MCF 10A (cell line): Measurements from ENCODE around the gene LRR1. TPM values are rescaled to one million over a fixed set of nuclear protein-coding genes. Genes with fewer than 3 reads are reported as not detected.
A peak's percentile ranks its signal among the peaks of the same experiment; 100 is the strongest.

Experiments used
- BruUV-seq: library from RNA; stranded (reverse); fragments of 400-500 nt; replicated peaks from 2 replicates; lab custom pipeline; 2021; lab: Mats Ljungman, UMichigan
- CTCF ChIA-PET: fragments of 300-600 bp; sonication (Branson Sonifier 250); formaldehyde crosslinking; extraction: SDS; loops from one replicate; lab custom pipeline; 2021; ENCODE audit warnings: antibody characterized with exemption, inconsistent platforms; lab: Yijun Ruan, JAX
- POLR2A ChIA-PET: fragments of 300-600, 350-650 bp; sonication (Branson Sonifier 250); formaldehyde crosslinking; extraction: SDS; loops from one replicate; lab custom pipeline; 2020; ENCODE audit warnings: antibody characterized with exemption, inconsistent platforms; lab: Yijun Ruan, JAX
- DNase-seq: peaks from one replicate; pipeline ENCODE4 v3.0.0-alpha.2; 2018; ENCODE audit not compliant: unreplicated experiment
- H3K27ac Mint-ChIP-seq: one replicate; pipeline ENCODE4 v1.8.0; 2022; ENCODE audit warnings: mild to moderate bottlenecking, low read depth, mixed read lengths; ENCODE audit not compliant: unreplicated experiment
- H3K27me3 Mint-ChIP-seq: one replicate; pipeline ENCODE4 v1.8.0; 2022; ENCODE audit warnings: mixed read lengths; ENCODE audit not compliant: insufficient read depth, unreplicated experiment
- H3K36me3 Mint-ChIP-seq: one replicate; pipeline ENCODE4 v1.8.0; 2022; ENCODE audit warnings: mild to moderate bottlenecking, moderate library complexity, mixed read lengths; ENCODE audit not compliant: insufficient read depth, unreplicated experiment
- H3K4me1 Mint-ChIP-seq: one replicate; pipeline ENCODE4 v1.8.0; 2022; ENCODE audit warnings: mixed read lengths; ENCODE audit not compliant: insufficient read depth, unreplicated experiment
- H3K4me3 Mint-ChIP-seq: one replicate; pipeline ENCODE4 v1.8.0; 2022; ENCODE audit warnings: mild to moderate bottlenecking, moderate library complexity, mixed read lengths; ENCODE audit not compliant: unreplicated experiment
- H3K9me3 Mint-ChIP-seq: one replicate; pipeline ENCODE4 v1.8.0; 2022; ENCODE audit warnings: mixed read lengths; ENCODE audit not compliant: unreplicated experiment
- intact Hi-C: fragments of 100-400 bp; cut with micrococcal nuclease; formaldehyde crosslinking; loops from 2 replicates; pipeline ENCODE4 v1.14.1; 2022
- total RNA-seq: library from RNA; stranded (reverse); gene quantifications from 2 replicates; pipeline ENCODE4 v1.2.3, GENCODE V29; 2022
- TF ChIP-seq, protein P1 (sequence below): fragments of 200-600 bp; IDR thresholded peaks from one replicate; pipeline ENCODE4 v1.8.0; 2022; ENCODE audit warnings: antibody characterized with exemption, mild to moderate bottlenecking; ENCODE audit not compliant: unreplicated experiment

The LRR1 gene
- total RNA-seq, 1 experiment from 2014 or later = 19.8 TPM

- CTCF ChIA-PET = interaction anchor here (0.5 to 5.0 kb wide), 11 partner anchors 9 to 174 kb away, joined by 3 to 30 read pairs (median 5); partner anchors contain the start of genes LRR1, MGAT2 and RPL36AL
- BruUV-seq = TSS peak; percentile 64
- intact Hi-C loops = loop anchor here (1.0 kb wide), 1 partner anchor 34 kb away; the partner anchor contains the start of genes MGAT2 and RPL36AL
- POLR2A ChIA-PET = interaction anchor here (0.7 to 6.5 kb wide), 24 partner anchors 11 to 974 kb away, joined by 3 to 179 read pairs (median 4); partner anchors contain the start of genes ATL1, DNAAF2, KLHDC2 and LRR1
- H3K4me1 Mint-ChIP-seq = peaks cover 19% of the 10 kb centered on the region
- DNase-seq = peak; percentile 99
- H3K9me3 Mint-ChIP-seq = no peaks in the 10 kb centered on the region
- H3K36me3 Mint-ChIP-seq = peaks cover 65% of the 10 kb centered on the region
- H3K27me3 Mint-ChIP-seq = no peaks in the 10 kb centered on the region
- TF ChIP-seq, protein P1, sequence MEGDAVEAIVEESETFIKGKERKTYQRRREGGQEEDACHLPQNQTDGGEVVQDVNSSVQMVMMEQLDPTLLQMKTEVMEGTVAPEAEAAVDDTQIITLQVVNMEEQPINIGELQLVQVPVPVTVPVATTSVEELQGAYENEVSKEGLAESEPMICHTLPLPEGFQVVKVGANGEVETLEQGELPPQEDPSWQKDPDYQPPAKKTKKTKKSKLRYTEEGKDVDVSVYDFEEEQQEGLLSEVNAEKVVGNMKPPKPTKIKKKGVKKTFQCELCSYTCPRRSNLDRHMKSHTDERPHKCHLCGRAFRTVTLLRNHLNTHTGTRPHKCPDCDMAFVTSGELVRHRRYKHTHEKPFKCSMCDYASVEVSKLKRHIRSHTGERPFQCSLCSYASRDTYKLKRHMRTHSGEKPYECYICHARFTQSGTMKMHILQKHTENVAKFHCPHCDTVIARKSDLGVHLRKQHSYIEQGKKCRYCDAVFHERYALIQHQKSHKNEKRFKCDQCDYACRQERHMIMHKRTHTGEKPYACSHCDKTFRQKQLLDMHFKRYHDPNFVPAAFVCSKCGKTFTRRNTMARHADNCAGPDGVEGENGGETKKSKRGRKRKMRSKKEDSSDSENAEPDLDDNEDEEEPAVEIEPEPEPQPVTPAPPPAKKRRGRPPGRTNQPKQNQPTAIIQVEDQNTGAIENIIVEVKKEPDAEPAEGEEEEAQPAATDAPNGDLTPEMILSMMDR = no peak
- peak within 1 kb of the TSS; percentile 81 for H3K4me3 Mint-ChIP-seq
- peak within 1 kb of the TSS; percentile 98 for H3K27ac Mint-ChIP-seq
These were observed 12.7 kb upstream of the LRR1 start, which contains the start of gene RPS29 for GRCh38 chr14:49585803-49586672. TSS of gene RPS29 (minus strand) at chr14:49586380. CDS start at chr14:49586346, 34 bp downstream.

- peaks cover 11% of the 10 kb centered on the region for H3K4me1 Mint-ChIP-seq
- H3K36me3 Mint-ChIP-seq = peaks cover 57% of the 10 kb centered on the region
- H3K4me3 Mint-ChIP-seq = peak overlapping the region; percentile 81
- H3K9me3 Mint-ChIP-seq = no peaks in the 10 kb centered on the region
- ChIA-PET POLR2A (interaction anchor here (0.6 to 6.5 kb wide), 24 partner anchors 10 to 973 kb away, joined by 3 to 179 read pairs (median 4); partner anchors contain the start of genes ATL1, DNAAF2, KLHDC2 and LRR1), CTCF (interaction anchor here (0.5 to 5.0 kb wide), 18 partner anchors 8 to 467 kb away, joined by 3 to 30 read pairs (median 4); partner anchors contain the start of genes DNAAF2, KLHDC2, LRR1 and MGAT2)
- TF ChIP-seq, protein P1 = peak; percentile 81
- no TSS peak for BruUV-seq
- peak overlapping the region; percentile 98 for H3K27ac Mint-ChIP-seq
- no peaks in the 10 kb centered on the region for H3K27me3 Mint-ChIP-seq
- intact Hi-C loops = loop anchor here (1.0 kb wide), 1 partner anchor 33 kb away; the partner anchor contains the start of genes MGAT2 and RPL36AL
- DNase-seq = peak; percentile 66
These were observed 11.9 kb upstream of the LRR1 start for GRCh38 chr14:49586673-49587460.

DNA sequence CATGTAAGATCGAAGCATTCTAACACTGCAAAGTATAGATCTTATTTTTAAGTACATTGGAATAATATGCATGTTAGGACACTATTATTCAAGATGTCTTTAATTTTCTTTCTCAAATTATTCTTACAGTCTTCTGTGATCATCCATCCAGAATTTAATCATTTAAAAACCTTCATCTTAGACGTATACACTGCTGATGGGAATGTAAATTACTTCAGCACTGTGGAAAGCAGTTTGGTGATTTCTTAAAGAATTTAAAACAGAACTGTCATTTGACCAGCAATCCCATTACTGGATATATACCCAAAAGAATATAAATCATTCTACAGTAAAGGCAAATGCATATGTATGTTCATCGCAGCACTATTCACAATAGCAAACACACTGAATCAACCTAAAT is 9.4 kb upstream of the LRR1 start:
- Mint-ChIP-seq H3K4me3 (no peak overlapping the region), H3K27ac (no peak overlapping the region), H3K27me3 (no peaks in the 10 kb centered on the region), H3K9me3 (no peaks in the 10 kb centered on the region), H3K4me1 (no peaks in the 10 kb centered on the region), H3K36me3 (peaks cover 31% of the 10 kb centered on the region)
- no TSS peak for BruUV-seq
- DNase-seq = no peak
- TF ChIP-seq, protein P1 = no peak
- ChIA-PET POLR2A (no interaction called here), CTCF (no interaction called here)
- intact Hi-C loops = no loop called here
